Effector CD8-positive, alpha-beta T cell (primary cell): Measurements from ENCODE around the gene FRMPD4.

Experiments used
- DNase-seq: peaks from one replicate; lab custom pipeline; 2025; lab: John Stamatoyannopoulos, UW

FRMPD4 gene

GRCh38 chrX:12301288-12301687 is 163.0 kb downstream of the FRMPD4 start:
- no peak for DNase-seq

GRCh38 chrX:12304261-12304660 is 166.0 kb downstream of the FRMPD4 start:
- no peak for DNase-seq

GRCh38 chrX:12307961-12308360 is 169.7 kb downstream of the FRMPD4 start:
- DNase-seq: no peak

GRCh38 chrX:12308420-12308819 is 170.1 kb downstream of the FRMPD4 start:
- DNase-seq: no peak

GRCh38 chrX:12309040-12309743 is 170.9 kb downstream of the FRMPD4 start:
- DNase-seq: no peak

GRCh38 chrX:12309744-12310076 is 171.4 kb downstream of the FRMPD4 start:
- DNase-seq: no peak

- no peak for DNase-seq
Observed at GRCh38 chrX:12314651-12315050, 176.4 kb downstream of the FRMPD4 start.

GRCh38 chrX:12315526-12315925 is 177.3 kb downstream of the FRMPD4 start:
- no peak for DNase-seq

GRCh38 chrX:12319003-12319519 is 180.8 kb downstream of the FRMPD4 start:
- DNase-seq: no peak

GRCh38 chrX:12319992-12320391 is 181.7 kb downstream of the FRMPD4 start:
- no peak for DNase-seq

- no peak for DNase-seq
Observed at GRCh38 chrX:12322031-12322430, 183.8 kb downstream of the FRMPD4 start.

- DNase-seq: no peak
Observed at GRCh38 chrX:12325171-12325570, 186.9 kb downstream of the FRMPD4 start.

GRCh38 chrX:12327836-12328235 is 189.6 kb downstream of the FRMPD4 start:
- DNase-seq: no peak

- no peak for DNase-seq
Observed at GRCh38 chrX:12329476-12329875, 191.2 kb downstream of the FRMPD4 start.

- DNase-seq: no peak
Observed at GRCh38 chrX:12330841-12331240, 192.6 kb downstream of the FRMPD4 start.

GRCh38 chrX:12332786-12333347 is 194.6 kb downstream of the FRMPD4 start:
- no peak for DNase-seq

GRCh38 chrX:12339921-12340320 is 201.6 kb downstream of the FRMPD4 start:
- no peak for DNase-seq

GRCh38 chrX:12344954-12345353 is 206.7 kb downstream of the FRMPD4 start:
- no peak for DNase-seq

GRCh38 chrX:12349201-12349600 is 210.9 kb downstream of the FRMPD4 start:
- DNase-seq: no peak

GRCh38 chrX:12352922-12353321 is 214.6 kb downstream of the FRMPD4 start:
- DNase-seq: no peak

GRCh38 chrX:12360383-12360782 is 222.1 kb downstream of the FRMPD4 start:
- DNase-seq: no peak

- no peak for DNase-seq
Observed at GRCh38 chrX:12360986-12361598, 222.8 kb downstream of the FRMPD4 start.

- no peak for DNase-seq
Observed at GRCh38 chrX:12363216-12363615, 224.9 kb downstream of the FRMPD4 start.
